Neural cell (in vitro differentiated cells): ENCODE measurements around the gene MSX2. TPM values are rescaled to one million over a fixed set of nuclear protein-coding genes. Genes with fewer than 3 reads are reported as not detected.

Experiments
- H2AFZ ChIP-seq: fragments of 200-600, 300-800 bp; sonication (generic), shearing (Covaris generic); 2 replicates; pipeline ENCODE4 v1.6.0; 2014; ENCODE audit warnings: low read depth, mild to moderate bottlenecking, antibody characterized with exemption, low read length, moderate library complexity
- H3F3A ChIP-seq: fragments of 200-600 bp; shearing (Covaris generic); 2 replicates; pipeline ENCODE4 v1.6.1; 2016; ENCODE audit warnings: mild to moderate bottlenecking, moderate library complexity, mixed read lengths, antibody characterized with exemption, low read length; ENCODE audit not compliant: insufficient read depth, poor library complexity, severe bottlenecking
- H3K27ac ChIP-seq: fragments of 200-600, 300-800 bp; sonication (generic), shearing (Covaris generic); 2 replicates; pipeline ENCODE4 v1.5.1; 2014; ENCODE audit warnings: mild to moderate bottlenecking, low read length, moderate library complexity
- H3K27me3 ChIP-seq: fragments of 300-800, 200-600 bp; sonication (generic), shearing (Covaris generic); 2 replicates; pipeline ENCODE4 v1.6.0; 2014; ENCODE audit warnings: mild to moderate bottlenecking, low read depth, low read length, moderate library complexity; ENCODE audit not compliant: insufficient read depth
- H3K36me3 ChIP-seq: fragments of 300-800, 200-600 bp; sonication (generic), shearing (Covaris generic); 2 replicates; pipeline ENCODE4 v1.5.1; 2014; ENCODE audit warnings: mild to moderate bottlenecking, antibody characterized with exemption, low read length, moderate library complexity; ENCODE audit not compliant: insufficient read depth
- H3K4me2 ChIP-seq: fragments of 300-800, 200-600 bp; sonication (generic), shearing (Covaris generic); 2 replicates; pipeline ENCODE4 v1.6.0; 2014; ENCODE audit warnings: mild to moderate bottlenecking, low read length
- H3K4me3 ChIP-seq: fragments of 300-800, 200-600 bp; sonication (generic), shearing (Covaris generic); 2 replicates; pipeline ENCODE4 v1.5.1; 2014; ENCODE audit warnings: mild to moderate bottlenecking, low read length, moderate library complexity
- H3K79me2 ChIP-seq: fragments of 200-600 bp; shearing (Covaris generic); replicated peaks from 2 replicates; pipeline ENCODE4 v1.6.0; 2014; ENCODE audit warnings: mild to moderate bottlenecking, low read length, moderate library complexity; ENCODE audit not compliant: insufficient read depth
- H3K9ac ChIP-seq: fragments of 300-800, 200-600 bp; sonication (generic), shearing (Covaris generic); 2 replicates; pipeline ENCODE4 v1.6.1; 2016; ENCODE audit warnings: mild to moderate bottlenecking, low read length, mixed read lengths
- H3K9me2 ChIP-seq: fragments of 200-600 bp; shearing (Covaris generic); 2 replicates; pipeline ENCODE4 v1.6.1; 2016; ENCODE audit warnings: mild to moderate bottlenecking, low read length, mixed read lengths; ENCODE audit not compliant: insufficient read depth
- H3K9me3 ChIP-seq: fragments of 200-600, 300-800 bp; sonication (generic), shearing (Covaris generic); 2 replicates; pipeline ENCODE4 v1.6.1; 2016; ENCODE audit warnings: mild to moderate bottlenecking, mixed run types, low read length, moderate library complexity, mixed read lengths
- H4K20me1 ChIP-seq: fragments of 200-600 bp; shearing (Covaris generic); 2 replicates; pipeline ENCODE4 v1.6.1; 2016; ENCODE audit warnings: mild to moderate bottlenecking, mixed run types; ENCODE audit not compliant: insufficient read depth
- CTCF ChIP-seq: fragments of 450-650 bp; IDR thresholded peaks from 2 replicates; pipeline ENCODE4 v1.5.1; 2014; ENCODE audit warnings: antibody characterized with exemption, mild to moderate bottlenecking, moderate library complexity; ENCODE audit not compliant: poor library complexity, severe bottlenecking
- EP300 ChIP-seq: fragments of 450-650 bp; conservative IDR thresholded peaks from 2 replicates; pipeline ENCODE4 v1.6.1; 2014; ENCODE audit warnings: antibody characterized with exemption, mild to moderate bottlenecking, moderate library complexity; ENCODE audit not compliant: poor library complexity, severe bottlenecking
- EZH2 ChIP-seq: fragments of 200-600, 300-800 bp; shearing (Covaris generic), sonication (generic); IDR thresholded peaks from 2 replicates; pipeline ENCODE4 v1.6.1; 2014; ENCODE audit warnings: antibody characterized with exemption, low read length, borderline replicate concordance, mild to moderate bottlenecking; ENCODE audit not compliant: insufficient read depth, poor library complexity, severe bottlenecking
- MXI1 ChIP-seq: fragments of 450-650 bp; conservative IDR thresholded peaks from 2 replicates; pipeline ENCODE4 v1.6.1; 2014; ENCODE audit warnings: antibody characterized with exemption, mild to moderate bottlenecking; ENCODE audit not compliant: poor library complexity, severe bottlenecking
- POLR2AphosphoS5 ChIP-seq: IDR thresholded peaks from 2 replicates; pipeline ENCODE4 v1.6.1; 2012
- RAD21 ChIP-seq: fragments of 450-650 bp; conservative IDR thresholded peaks from 2 replicates; pipeline ENCODE4 v1.6.1; 2014; ENCODE audit warnings: antibody characterized with exemption, mild to moderate bottlenecking, moderate library complexity
- REST ChIP-seq: IDR thresholded peaks from 2 replicates; pipeline ENCODE4 v1.6.1; 2012; ENCODE audit warnings: borderline replicate concordance
- SMC3 ChIP-seq: fragments of 450-650 bp; conservative IDR thresholded peaks from 2 replicates; pipeline ENCODE4 v1.6.1; 2014; ENCODE audit warnings: antibody characterized with exemption, mild to moderate bottlenecking, moderate library complexity; ENCODE audit not compliant: poor library complexity
- TAF1 ChIP-seq: IDR thresholded peaks from 2 replicates; pipeline ENCODE4 v1.6.1; 2012; ENCODE audit warnings: low read depth
- polyA plus RNA-seq: library from polyadenylated mRNA; depleted of rRNA; stranded (reverse); fragments of >200 nt; gene quantifications from 2 replicates; pipeline ENCODE4 v1.2.3, GENCODE V29; 2014

MSX2 gene
- polyA plus RNA-seq, 1 donor from 2014 or later, result not detected

GRCh38 chr5:174714751-174715150 lies 9.6 kb upstream of the MSX2 start:
- Histone ChIP-seq H3K9me3 (no peaks in the 10 kb centered on the region), H3K9ac (no peak overlapping the region), H3K36me3 (no peaks in the 10 kb centered on the region), H3K79me2 (no peaks in the 10 kb centered on the region), H2AFZ (no peak overlapping the region), H3K4me3 (no peak overlapping the region), H3K27ac (no peak overlapping the region), H3K4me2 (no peak overlapping the region), H3F3A (no peaks in the 10 kb centered on the region), H4K20me1 (no peaks in the 10 kb centered on the region), H3K27me3 (peaks cover 39% of the 10 kb centered on the region), H3K9me2 (no peaks in the 10 kb centered on the region)
- no peak for TF ChIP-seq TAF1
- no peak for TF ChIP-seq RAD21
- TF ChIP-seq CTCF, result no peak
- TF ChIP-seq EZH2, result no peak
- no peak for TF ChIP-seq EP300
- TF ChIP-seq MXI1, result no peak
- no peak for TF ChIP-seq POLR2AphosphoS5
- TF ChIP-seq SMC3, result no peak
- no peak for TF ChIP-seq REST

- Histone ChIP-seq H3K9me2 (no peaks in the 10 kb centered on the region), H3K9me3 (no peaks in the 10 kb centered on the region), H3F3A (no peaks in the 10 kb centered on the region), H3K36me3 (no peaks in the 10 kb centered on the region), H4K20me1 (no peaks in the 10 kb centered on the region), H3K9ac (no peak overlapping the region), H2AFZ (no peak overlapping the region), H3K27ac (no peak overlapping the region), H3K79me2 (no peaks in the 10 kb centered on the region), H3K4me2 (no peak overlapping the region), H3K27me3 (peaks cover 50% of the 10 kb centered on the region), H3K4me3 (no peak overlapping the region)
- no peak for TF ChIP-seq REST
- TF ChIP-seq POLR2AphosphoS5, result no peak
- no peak for TF ChIP-seq TAF1
- no peak for TF ChIP-seq MXI1
- no peak for TF ChIP-seq SMC3
- TF ChIP-seq CTCF, result no peak
- no peak for TF ChIP-seq EZH2
- TF ChIP-seq RAD21, result no peak
- TF ChIP-seq EP300, result no peak
Observed at GRCh38 chr5:174715804-174716203, 8.6 kb upstream of the MSX2 start.
